ENCODE results near the gene KRT6A. TPM values are rescaled to one million over a fixed set of nuclear protein-coding genes. Genes with fewer than 3 reads are reported as not detected.

KRT6A gene
- total RNA-seq, 5 donors from 2014 or later (not counting 1 experiment from before 2014, with no cell fraction given): not detected

DNA sequence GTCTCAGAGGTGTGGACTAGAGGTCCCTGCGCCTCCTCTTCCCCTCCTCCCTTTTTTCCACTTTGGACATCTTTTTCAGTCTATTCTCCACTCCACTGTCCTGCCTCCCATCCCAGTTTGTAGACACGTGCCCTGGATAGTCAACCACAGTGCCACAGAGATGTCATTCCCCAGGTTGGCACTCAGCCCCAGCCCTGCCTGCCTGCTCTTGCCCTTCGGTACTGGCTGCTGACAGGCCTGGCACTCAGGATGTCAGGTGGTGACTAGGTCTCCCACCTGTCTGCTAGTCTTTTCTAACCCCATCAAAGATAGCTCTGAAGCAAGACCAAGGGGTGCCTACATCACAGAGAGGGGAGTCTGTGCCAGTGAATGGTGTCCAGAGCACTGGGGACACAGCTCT, 44.0 kb upstream of the KRT6A start:
- Mint-ChIP-seq H3K27me3 (peaks cover 0 to 3% of the 10 kb centered on the region in 2 donors), H3K4me1 (no peaks in the 10 kb centered on the region), H3K9me3 (no peaks in the 10 kb centered on the region), H3K4me3 (no peak overlapping the region), H3K27ac (no peak overlapping the region), H3K36me3 (no peaks in the 10 kb centered on the region)
- H3K4me1 ChIP-seq (ENCODE audit: control insufficient read depth in 1 of 2, extremely low read depth in 1 of 2, insufficient read depth in 2 of 2, low read length in 2 of 2): no peaks in the 10 kb centered on the region
- no peaks in the 10 kb centered on the region for H3K36me3 ChIP-seq (ENCODE audit: control insufficient read depth in 2 of 2, extremely low read depth in 1 of 2, insufficient read depth in 1 of 2, low read length in 1 of 2)
- DNase-seq (no peak), ATAC-seq (replicated peaks in 1 of 4) (no peak)
- CTCF ChIA-PET: no interaction called here
- 59% methylated on average over 2 of the region's 3 CpGs for WGBS (ENCODE audit: insufficient coverage)
- POLR2A ChIA-PET: no interaction called here
- H3K9me3 ChIP-seq: no peaks in the 10 kb centered on the region
- H3K4me3 ChIP-seq (ENCODE audit: control insufficient read depth in 1 of 2, extremely low read depth in 1 of 2, low read length in 1 of 2): no peak overlapping the region
- peaks cover 0 to 26% of the 10 kb centered on the region in 2 experiments for H3K27me3 ChIP-seq (replicated peaks in 1 of 2; ENCODE audit: control insufficient read depth in 2 of 2, extremely low read depth in 1 of 2, insufficient read depth in 2 of 2, low read length in 1 of 2)
- no peak overlapping the region for H3K27ac ChIP-seq (ENCODE audit: low read length)

DNA sequence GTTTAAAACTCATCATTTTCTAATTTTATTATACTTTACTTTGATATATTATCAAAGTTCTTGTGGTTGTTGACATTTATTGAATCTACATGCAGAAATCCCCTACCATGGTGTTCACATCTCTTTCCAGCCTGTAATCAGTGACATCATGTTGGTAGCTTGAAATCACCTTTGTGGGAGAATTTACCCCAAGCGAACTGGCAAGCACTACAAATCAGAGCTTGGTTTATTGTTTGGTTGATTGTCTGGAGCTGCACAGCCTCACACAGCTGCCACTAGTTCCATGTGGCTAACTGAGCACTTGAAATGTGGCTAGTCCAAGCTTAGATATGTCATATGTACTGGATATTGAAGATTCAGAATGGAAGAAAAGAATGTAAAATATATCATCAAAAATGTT, 42.5 kb upstream of the KRT6A start:
- ATAC-seq (replicated peaks in 1 of 4): no peak
- peaks cover 0 to 29% of the 10 kb centered on the region in 2 experiments for H3K27me3 ChIP-seq (replicated peaks in 1 of 2; ENCODE audit: control insufficient read depth in 2 of 2, extremely low read depth in 1 of 2, insufficient read depth in 2 of 2, low read length in 1 of 2)
- WGBS (ENCODE audit: insufficient coverage): no CpG with 5 or more reads among the region's 1 CpG

DNA sequence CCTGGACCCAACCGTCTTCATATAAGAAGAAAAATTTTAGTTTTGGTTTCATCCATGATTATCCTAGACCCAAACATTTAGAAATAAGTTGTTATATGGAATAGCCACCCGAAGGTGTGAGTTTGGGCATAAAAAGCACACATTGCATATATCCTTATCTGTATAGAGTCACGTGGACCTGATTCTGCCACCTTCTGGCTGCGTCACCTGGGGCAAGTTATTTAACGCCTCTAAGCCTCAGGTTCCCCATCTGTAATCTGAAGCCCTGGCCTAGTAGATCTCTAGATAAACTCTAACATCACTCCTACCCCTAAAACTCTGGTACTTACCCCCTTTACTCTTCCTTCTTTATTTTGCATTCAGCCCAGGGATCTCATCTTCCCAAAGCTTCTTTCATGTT, 41.4 kb upstream of the KRT6A start:
- Histone ChIP-seq H3K9me3 (no peaks in the 10 kb centered on the region), H3K4me3 (ENCODE audit: control insufficient read depth in 1 of 2, extremely low read depth in 1 of 2, low read length in 1 of 2) (no peak overlapping the region), H3K4me1 (ENCODE audit: control insufficient read depth in 1 of 2, extremely low read depth in 1 of 2, insufficient read depth in 2 of 2, low read length in 2 of 2) (no peaks in the 10 kb centered on the region), H3K36me3 (ENCODE audit: control insufficient read depth in 2 of 2, extremely low read depth in 1 of 2, insufficient read depth in 1 of 2, low read length in 1 of 2) (no peaks in the 10 kb centered on the region), H3K27me3 (replicated peaks in 1 of 2; ENCODE audit: control insufficient read depth in 2 of 2, extremely low read depth in 1 of 2, insufficient read depth in 2 of 2, low read length in 1 of 2) (peaks cover 0 to 24% of the 10 kb centered on the region in 2 experiments), H3K27ac (ENCODE audit: low read length) (no peak overlapping the region)
- DNase-seq (no peak), ATAC-seq (replicated peaks in 1 of 4) (no peak)
- Mint-ChIP-seq H3K36me3 (no peaks in the 10 kb centered on the region), H3K9me3 (no peaks in the 10 kb centered on the region), H3K4me1 (no peaks in the 10 kb centered on the region), H3K4me3 (no peak overlapping the region), H3K27me3 (peaks cover 0 to 3% of the 10 kb centered on the region in 2 donors), H3K27ac (no peak overlapping the region)
- 63% methylated on average over 3 of the region's 5 CpGs for WGBS (ENCODE audit: insufficient coverage)
- ChIA-PET CTCF (interaction anchor here in 1 of 2 donors (0.6 kb wide), 1 partner anchor 32 kb away, joined by 3 read pairs; no protein-coding TSS in a partner anchor), POLR2A (interaction anchor here in 1 of 2 donors (0.5 kb wide), 1 partner anchor 447 kb away, joined by 4 read pairs; no protein-coding TSS in a partner anchor)

More for the DNA sequence above, 42.5 kb upstream of the KRT6A start:
- Histone ChIP-seq H3K36me3 (ENCODE audit: control insufficient read depth in 2 of 2, extremely low read depth in 1 of 2, insufficient read depth in 1 of 2, low read length in 1 of 2) (no peaks in the 10 kb centered on the region), H3K9me3 (no peaks in the 10 kb centered on the region), H3K4me1 (ENCODE audit: control insufficient read depth in 1 of 2, extremely low read depth in 1 of 2, insufficient read depth in 2 of 2, low read length in 2 of 2) (no peaks in the 10 kb centered on the region), H3K27ac (ENCODE audit: low read length) (no peak overlapping the region), H3K4me3 (ENCODE audit: control insufficient read depth in 1 of 2, extremely low read depth in 1 of 2, low read length in 1 of 2) (no peak overlapping the region)
- ChIA-PET POLR2A (no interaction called here), CTCF (interaction anchor here in 1 of 2 donors (0.5 kb wide), 1 partner anchor 53 kb away, joined by 5 read pairs; no protein-coding TSS in a partner anchor)
- Mint-ChIP-seq H3K36me3 (no peaks in the 10 kb centered on the region), H3K27me3 (peaks cover 0 to 3% of the 10 kb centered on the region in 2 donors), H3K9me3 (no peaks in the 10 kb centered on the region), H3K4me3 (no peak overlapping the region), H3K4me1 (no peaks in the 10 kb centered on the region), H3K27ac (no peak overlapping the region)
- DNase-seq: no peak

DNA sequence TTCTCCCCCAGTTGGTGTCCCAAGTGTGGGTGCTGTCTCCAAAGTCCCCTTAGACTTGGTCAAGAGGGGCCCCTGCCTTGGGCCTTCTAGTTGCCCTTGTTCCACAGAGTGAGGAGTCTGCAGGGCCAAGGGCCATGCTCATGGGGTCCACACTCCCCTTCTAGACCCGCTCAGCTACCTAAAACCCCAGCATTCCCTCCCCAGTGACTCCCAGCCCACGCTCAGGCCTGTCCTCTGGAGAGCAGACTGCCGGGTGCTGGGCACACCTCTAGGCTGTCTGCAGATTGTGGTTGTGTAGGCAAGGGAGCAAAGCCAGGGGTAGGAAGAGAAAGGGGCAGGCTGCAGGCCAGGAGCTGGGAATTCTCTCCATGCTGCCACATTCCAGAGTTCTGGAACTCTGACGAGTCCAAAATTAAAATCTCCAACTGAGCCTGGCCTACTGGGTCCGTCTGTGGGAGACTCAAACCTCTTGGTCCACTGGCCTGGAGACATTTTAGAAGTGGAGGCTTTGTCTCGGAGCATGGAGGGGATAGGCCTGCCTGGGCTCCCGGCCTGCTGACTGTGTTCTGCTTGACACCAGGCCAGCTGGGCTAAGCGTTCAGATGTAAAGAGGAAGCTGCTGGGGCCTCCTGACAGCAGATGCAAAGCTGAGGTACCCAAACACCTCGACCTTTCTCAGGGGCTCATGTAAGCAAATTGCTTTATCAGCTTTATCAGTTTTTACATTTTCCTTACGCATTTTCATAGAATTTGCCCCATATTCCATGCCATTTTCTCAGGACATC, 40.8 kb upstream of the KRT6A start:
- H3K27me3 ChIP-seq (replicated peaks in 1 of 2; ENCODE audit: control insufficient read depth in 2 of 2, extremely low read depth in 1 of 2, insufficient read depth in 2 of 2, low read length in 1 of 2): peaks cover 0 to 22% of the 10 kb centered on the region in 2 experiments
- no peak overlapping the region for H3K4me3 Mint-ChIP-seq
- ChIA-PET POLR2A (interaction anchor here in 1 of 2 donors (0.5 kb wide), 1 partner anchor 448 kb away, joined by 4 read pairs; no protein-coding TSS in a partner anchor), CTCF (interaction anchor here in 1 of 2 donors (0.6 kb wide), 1 partner anchor 32 kb away, joined by 3 read pairs; no protein-coding TSS in a partner anchor)
- ATAC-seq (replicated peaks in 1 of 4) (no peak), DNase-seq (no peak)
- no peak overlapping the region for H3K27ac ChIP-seq (ENCODE audit: low read length)
- 71% methylated on average over 5 of the region's 10 CpGs for WGBS (ENCODE audit: insufficient coverage)
- H3K9me3 Mint-ChIP-seq: no peaks in the 10 kb centered on the region
- H3K36me3 Mint-ChIP-seq: no peaks in the 10 kb centered on the region
- no peaks in the 10 kb centered on the region for H3K4me1 ChIP-seq (ENCODE audit: control insufficient read depth in 1 of 2, extremely low read depth in 1 of 2, insufficient read depth in 2 of 2, low read length in 2 of 2)
- no peaks in the 10 kb centered on the region for H3K9me3 ChIP-seq
- peaks cover 0 to 3% of the 10 kb centered on the region in 2 donors for H3K27me3 Mint-ChIP-seq
- no peaks in the 10 kb centered on the region for H3K4me1 Mint-ChIP-seq
- no peak overlapping the region for H3K4me3 ChIP-seq (ENCODE audit: control insufficient read depth in 1 of 2, extremely low read depth in 1 of 2, low read length in 1 of 2)
- H3K27ac Mint-ChIP-seq: no peak overlapping the region
- H3K36me3 ChIP-seq (ENCODE audit: control insufficient read depth in 2 of 2, extremely low read depth in 1 of 2, insufficient read depth in 1 of 2, low read length in 1 of 2): no peaks in the 10 kb centered on the region

DNA sequence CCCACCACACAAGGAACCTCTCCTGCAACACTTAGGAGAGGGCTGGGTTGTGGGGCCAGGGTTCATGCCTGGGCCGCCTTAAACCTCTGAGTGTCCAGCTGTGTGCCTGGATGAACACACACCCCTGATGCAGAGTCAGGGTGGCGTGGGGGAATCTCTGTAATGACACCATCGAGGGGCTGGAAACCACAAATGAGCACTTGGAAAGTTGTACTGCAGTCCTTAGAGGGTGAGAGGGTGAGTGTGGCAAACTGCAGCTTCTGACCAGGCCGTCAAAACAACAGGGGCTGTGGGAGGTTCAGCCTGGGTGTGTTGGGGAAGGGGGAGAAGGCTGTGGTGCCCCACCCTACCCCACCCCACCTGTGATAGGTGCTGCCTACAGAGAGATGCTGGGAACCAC, 39.6 kb upstream of the KRT6A start:
- Histone ChIP-seq H3K9me3 (no peaks in the 10 kb centered on the region), H3K4me1 (ENCODE audit: control insufficient read depth in 1 of 2, extremely low read depth in 1 of 2, insufficient read depth in 2 of 2, low read length in 2 of 2) (no peaks in the 10 kb centered on the region), H3K27ac (ENCODE audit: low read length) (no peak overlapping the region), H3K4me3 (ENCODE audit: control insufficient read depth in 1 of 2, extremely low read depth in 1 of 2, low read length in 1 of 2) (no peak overlapping the region), H3K27me3 (replicated peaks in 1 of 2; ENCODE audit: control insufficient read depth in 2 of 2, extremely low read depth in 1 of 2, insufficient read depth in 2 of 2, low read length in 1 of 2) (peaks cover 0 to 17% of the 10 kb centered on the region in 2 experiments), H3K36me3 (ENCODE audit: control insufficient read depth in 2 of 2, extremely low read depth in 1 of 2, insufficient read depth in 1 of 2, low read length in 1 of 2) (no peaks in the 10 kb centered on the region)
- Mint-ChIP-seq H3K9me3 (no peaks in the 10 kb centered on the region), H3K4me3 (no peak overlapping the region), H3K36me3 (no peaks in the 10 kb centered on the region), H3K27me3 (peaks cover 0 to 3% of the 10 kb centered on the region in 2 donors), H3K27ac (no peak overlapping the region), H3K4me1 (no peaks in the 10 kb centered on the region)
- no peak for DNase-seq
- CTCF ChIA-PET: no interaction called here
- POLR2A ChIA-PET: no interaction called here
- no peak for ATAC-seq (replicated peaks in 1 of 4)
- WGBS (ENCODE audit: insufficient coverage): 56% methylated on average over 3 of the region's 4 CpGs

DNA sequence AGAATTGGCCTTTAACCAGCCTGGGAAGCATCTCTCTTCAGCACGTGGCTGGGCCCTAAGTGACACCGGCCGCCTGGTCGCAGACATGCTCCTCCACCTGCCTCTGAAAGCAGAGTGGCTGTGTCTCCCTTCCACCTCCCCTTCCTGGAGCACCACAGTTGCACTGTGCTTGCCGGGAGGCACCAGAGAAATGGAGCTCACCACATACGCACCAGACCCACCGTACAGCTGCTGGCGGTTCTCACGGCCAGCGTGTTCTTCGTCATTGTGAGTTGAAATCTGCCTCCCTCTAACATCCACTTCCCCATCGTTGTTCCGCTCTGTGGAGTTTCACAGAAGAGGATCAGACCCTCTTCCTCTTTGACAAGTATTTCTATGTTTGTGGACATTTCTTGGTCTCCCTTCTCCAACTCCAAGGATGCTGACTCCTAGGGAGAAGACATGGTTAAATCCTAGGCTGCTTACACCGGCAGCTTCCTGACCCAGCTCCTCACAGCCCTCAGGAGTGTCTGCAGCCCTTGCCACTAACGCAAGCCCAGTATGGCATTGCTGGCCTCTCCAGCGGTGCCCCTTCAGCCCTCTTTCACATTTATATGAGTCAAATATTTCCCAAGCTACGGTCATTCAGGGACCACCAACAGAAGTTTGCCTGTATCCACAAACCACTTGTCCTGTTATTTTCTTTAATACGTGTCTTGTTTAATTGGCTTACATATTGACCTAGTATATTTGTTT, 38.7 kb upstream of the KRT6A start:
- Histone ChIP-seq H3K27ac (ENCODE audit: low read length) (no peak overlapping the region), H3K4me1 (ENCODE audit: control insufficient read depth in 1 of 2, extremely low read depth in 1 of 2, insufficient read depth in 2 of 2, low read length in 2 of 2) (peaks cover 0 to 7% of the 10 kb centered on the region in 2 experiments), H3K36me3 (ENCODE audit: control insufficient read depth in 2 of 2, extremely low read depth in 1 of 2, insufficient read depth in 1 of 2, low read length in 1 of 2) (no peaks in the 10 kb centered on the region), H3K4me3 (ENCODE audit: control insufficient read depth in 1 of 2, extremely low read depth in 1 of 2, low read length in 1 of 2) (no peak overlapping the region), H3K27me3 (replicated peaks in 1 of 2; ENCODE audit: control insufficient read depth in 2 of 2, extremely low read depth in 1 of 2, insufficient read depth in 2 of 2, low read length in 1 of 2) (peaks cover 0 to 14% of the 10 kb centered on the region in 2 experiments), H3K9me3 (no peaks in the 10 kb centered on the region)
- WGBS (ENCODE audit: insufficient coverage): 76% methylated on average over 12 of the region's 18 CpGs
- DNase-seq (peak in 1 of 35 experiments; percentile 29), ATAC-seq (replicated peaks in 1 of 4) (no peak)
- H3K36me3 Mint-ChIP-seq: no peaks in the 10 kb centered on the region
- no peaks in the 10 kb centered on the region for H3K27me3 Mint-ChIP-seq
- H3K27ac Mint-ChIP-seq: no peak overlapping the region
- H3K4me1 Mint-ChIP-seq: peaks cover 0 to 4% (median 0%) of the 10 kb centered on the region in 3 donors
- no peaks in the 10 kb centered on the region for H3K9me3 Mint-ChIP-seq
- H3K4me3 Mint-ChIP-seq: no peak overlapping the region
- ChIA-PET CTCF (no interaction called here), POLR2A (no interaction called here)
